ENCODE results near the gene MND1. TPM values are rescaled to one million over a fixed set of nuclear protein-coding genes. Genes with fewer than 3 reads are reported as not detected.

Gene MND1
- total and polyA plus RNA-seq, 12 donors, result 0.20 to 1.7 (median 0.34) TPM; not detected in 6

GRCh38 chr4:153393397-153393796, 48.9 kb downstream of the MND1 start:
- DNase-seq, result no peak

GRCh38 chr4:153394945-153395344, 50.5 kb downstream of the MND1 start:
- Histone ChIP-seq H3K27ac (no peak overlapping the region), H3K9me3 (no peaks in the 10 kb centered on the region), H3K4me1 (no peaks in the 10 kb centered on the region), H3K27me3 (no peaks in the 10 kb centered on the region), H3K36me3 (no peaks in the 10 kb centered on the region), H3K4me3 (no peak overlapping the region)
- ATAC-seq, result no peak
- no peak for DNase-seq
- intact Hi-C loops (cut with DNase I), result no loop called here
- TF ChIP-seq CTCF (IDR thresholded peaks at IDR 0.05), result no peak
- WGBS, 2 donors, result 93 to 98% methylated on average over 1 of the region's 1 CpG

More at GRCh38 chr4:153393397-153393796, 48.9 kb downstream of the MND1 start:
- Histone ChIP-seq H3K27me3 (no peaks in the 10 kb centered on the region), H3K4me1 (no peaks in the 10 kb centered on the region), H3K9me3 (no peaks in the 10 kb centered on the region), H3K27ac (no peak overlapping the region), H3K36me3 (no peaks in the 10 kb centered on the region), H3K4me3 (no peak overlapping the region)
- no peak for TF ChIP-seq CTCF (IDR thresholded peaks at IDR 0.05)
- intact Hi-C loops (cut with DNase I), result no loop called here
- ATAC-seq, result no peak
- WGBS, 2 donors, result 86 to 88% methylated on average over 6 of the region's 6 CpGs

GRCh38 chr4:153398713-153399112, 54.2 kb downstream of the MND1 start:
- no peak for TF ChIP-seq CTCF (IDR thresholded peaks at IDR 0.05)
- Histone ChIP-seq H3K36me3 (no peaks in the 10 kb centered on the region), H3K4me1 (no peaks in the 10 kb centered on the region), H3K27me3 (no peaks in the 10 kb centered on the region), H3K4me3 (no peak overlapping the region), H3K27ac (no peak overlapping the region), H3K9me3 (no peaks in the 10 kb centered on the region)
- WGBS, 2 donors, result 98 to 99% methylated on average over 3 of the region's 3 CpGs
- intact Hi-C loops (cut with DNase I), result no loop called here
- ATAC-seq (no peak), DNase-seq (no peak)

GRCh38 chr4:153399358-153399757, 54.9 kb downstream of the MND1 start:
- TF ChIP-seq CTCF (IDR thresholded peaks at IDR 0.05), result no peak
- Histone ChIP-seq H3K4me3 (no peak overlapping the region), H3K27me3 (no peaks in the 10 kb centered on the region), H3K4me1 (no peaks in the 10 kb centered on the region), H3K27ac (no peak overlapping the region), H3K9me3 (no peaks in the 10 kb centered on the region), H3K36me3 (no peaks in the 10 kb centered on the region)
- DNase-seq (no peak), ATAC-seq (no peak)
- WGBS, 2 donors, result 98% methylated on average over 3 of the region's 3 CpGs
- intact Hi-C loops (cut with DNase I), result no loop called here

All from heart right ventricle (tissue), 16 donors.